ENCODE measurements around the gene SERPINI1.
"Not testable (repeated sequence)": the region's sequence is repeated elsewhere in the genome, so short reads cannot be mapped to it uniquely, and the experiment has no call there.

Gene SERPINI1

DNA sequence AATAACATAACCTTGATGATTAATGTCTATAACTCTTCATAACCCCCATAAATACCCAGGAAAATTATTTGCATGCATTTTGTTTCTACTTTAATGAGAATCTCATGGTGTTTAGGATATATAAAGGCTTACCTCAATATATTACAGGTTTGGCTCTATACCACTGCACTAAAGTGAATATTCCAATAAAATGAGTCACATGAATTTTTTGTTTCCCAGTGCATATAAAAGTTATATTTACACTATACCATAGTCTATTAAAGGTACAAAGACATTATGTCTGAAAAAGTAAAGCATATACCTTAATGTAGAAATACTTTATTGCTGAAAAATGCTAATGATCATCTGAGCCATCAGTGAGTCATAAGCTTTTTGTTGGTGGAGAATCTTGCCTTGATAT is 74.7 kb downstream of the SERPINI1 start:
- DNase-seq = no peak

DNA sequence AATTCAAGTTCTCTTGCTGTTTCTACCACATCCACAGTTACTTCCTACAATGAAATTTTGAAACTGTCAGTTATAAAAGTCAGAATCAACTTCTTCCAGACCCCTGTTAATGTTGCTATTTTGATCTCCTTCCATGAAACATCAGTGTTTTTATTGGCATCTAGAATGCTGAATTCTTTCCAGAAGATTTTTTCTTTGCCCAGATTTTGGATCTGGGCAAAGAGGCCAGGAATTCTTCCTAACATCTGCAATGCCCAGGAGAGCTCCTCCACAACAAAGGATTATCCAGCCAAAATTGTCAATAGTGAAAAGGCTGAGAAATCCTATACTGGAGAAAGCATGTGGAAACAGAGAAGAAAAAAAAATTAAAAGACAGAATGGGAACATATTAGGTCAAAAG is 75.5 kb downstream of the SERPINI1 start:
- DNase-seq = no peak

DNA sequence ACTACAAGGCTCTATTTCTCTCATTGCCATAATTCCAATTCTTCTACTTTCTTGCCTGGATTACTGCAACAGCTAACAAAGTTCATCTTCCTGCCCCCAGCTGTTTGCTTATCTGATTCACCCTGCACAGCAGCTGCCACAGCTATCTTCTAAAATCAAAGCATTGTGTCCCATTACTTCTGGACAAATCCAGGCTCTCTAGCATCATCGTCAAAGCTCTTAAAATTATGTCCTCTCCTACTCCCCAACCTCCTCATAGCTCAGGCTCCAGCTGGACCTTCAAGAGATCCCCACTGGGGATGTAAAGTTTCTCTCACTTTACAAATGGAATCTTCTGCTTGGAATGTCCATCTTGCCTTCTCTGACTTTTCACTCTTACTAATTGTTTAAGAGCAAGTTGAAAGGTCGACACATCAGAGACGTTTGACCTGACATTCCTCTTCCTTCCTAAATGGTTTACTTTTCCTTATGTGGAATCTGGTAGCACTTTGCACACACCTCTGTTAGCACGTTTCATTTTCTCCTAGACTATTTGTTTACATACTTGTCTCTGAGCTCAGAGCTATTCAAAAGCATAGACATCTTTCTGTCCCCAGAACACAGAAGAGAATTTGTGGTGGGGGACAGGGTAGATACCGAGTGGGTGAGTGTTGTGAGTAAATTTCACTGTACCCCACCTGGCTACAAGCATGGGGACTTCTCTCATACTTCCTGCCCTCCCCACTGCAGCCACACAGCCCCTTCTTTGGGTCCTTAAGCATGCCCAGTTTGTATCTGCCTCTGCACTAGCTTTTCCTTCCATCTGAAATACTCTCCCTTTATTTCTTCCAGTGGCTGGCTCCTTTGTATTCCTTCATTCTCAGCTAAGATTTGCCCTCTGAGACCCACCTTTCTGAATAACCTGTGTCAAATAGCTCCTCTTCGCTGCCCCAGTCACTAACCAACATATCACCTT is 77.9 kb downstream of the SERPINI1 start:
- no peak for DNase-seq

DNA sequence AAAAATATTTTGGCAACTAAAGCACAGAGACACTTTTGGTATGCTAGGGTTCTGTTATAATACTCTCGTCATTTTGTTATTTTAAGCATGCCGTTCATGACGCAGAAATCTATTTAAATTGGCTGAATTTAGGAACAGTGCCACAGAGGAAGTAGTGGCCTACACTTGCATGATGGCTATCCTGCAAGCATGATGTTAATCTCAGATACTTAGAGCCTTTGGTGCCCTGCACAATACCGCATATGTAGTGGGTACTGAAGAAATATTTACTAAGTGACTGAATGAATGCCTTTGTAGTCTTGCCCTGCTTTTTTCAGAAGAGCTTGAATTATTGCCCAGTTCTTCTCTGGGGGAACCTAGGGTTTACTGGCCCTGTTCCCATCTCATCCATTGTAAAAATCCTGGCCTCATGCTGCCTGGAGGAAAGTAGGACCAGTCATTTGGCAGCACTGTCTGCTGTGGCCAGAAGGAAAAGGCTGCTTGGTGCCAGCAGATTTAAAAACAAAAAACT is 79.0 kb downstream of the SERPINI1 start:
- no peak for DNase-seq

DNA sequence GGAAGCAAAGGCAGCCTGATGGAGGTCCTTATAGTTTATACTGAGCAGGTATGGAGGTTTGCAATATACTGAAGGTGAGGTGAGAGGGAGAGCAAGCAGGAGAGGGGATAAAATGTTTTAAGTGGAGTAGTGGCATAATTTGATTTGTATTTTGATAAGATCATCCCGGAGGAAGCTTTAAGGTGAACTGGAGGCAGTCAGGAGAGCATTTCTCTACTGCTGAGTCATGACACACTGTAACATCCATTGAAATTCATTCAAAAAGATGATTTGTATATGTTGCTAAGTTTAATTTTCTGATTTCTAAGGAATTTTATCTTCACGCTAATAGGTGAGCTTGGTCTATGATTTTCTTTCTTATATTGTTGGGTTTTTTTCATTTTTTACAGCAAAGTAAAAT is 81.4 kb downstream of the SERPINI1 start:
- DNase-seq = no peak

DNA sequence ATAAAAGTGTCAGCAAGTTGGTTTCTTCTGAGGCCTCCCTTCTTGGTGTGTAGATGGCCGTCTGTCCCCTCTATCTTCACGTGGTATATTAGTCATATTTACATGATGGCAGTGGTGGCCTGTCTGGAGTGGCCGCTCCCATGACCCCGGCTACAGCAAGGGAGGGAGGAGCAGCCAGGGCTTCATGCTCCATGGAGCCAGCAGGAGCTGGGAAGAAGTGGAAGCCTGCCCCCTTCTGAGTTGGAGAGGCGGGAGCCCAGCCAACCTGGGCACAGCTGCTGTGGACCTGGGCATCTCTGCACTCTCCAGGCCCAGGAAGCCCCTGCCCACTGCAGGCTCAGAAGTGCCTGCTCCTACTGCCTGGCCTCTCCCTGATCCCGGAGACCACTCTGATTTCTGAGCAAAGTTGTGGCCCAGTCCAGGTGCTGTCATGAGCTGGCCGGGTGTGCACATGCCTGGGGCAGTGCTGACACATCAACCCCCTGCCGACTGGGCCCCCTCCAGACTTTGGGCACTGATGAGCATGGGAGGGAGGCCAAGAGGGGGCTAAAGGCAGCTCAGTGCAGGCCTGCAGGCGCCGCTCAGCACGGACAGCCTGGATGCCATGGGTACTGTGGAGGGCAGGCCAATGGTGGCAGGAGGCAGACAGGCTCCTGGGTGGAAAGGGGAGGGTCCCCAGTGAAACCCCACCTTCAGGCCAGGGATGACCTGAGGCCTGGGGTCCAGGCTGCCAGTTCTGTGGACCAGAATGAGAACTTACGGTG is 84.8 kb downstream of the SERPINI1 start:
- no peak for DNase-seq

DNA sequence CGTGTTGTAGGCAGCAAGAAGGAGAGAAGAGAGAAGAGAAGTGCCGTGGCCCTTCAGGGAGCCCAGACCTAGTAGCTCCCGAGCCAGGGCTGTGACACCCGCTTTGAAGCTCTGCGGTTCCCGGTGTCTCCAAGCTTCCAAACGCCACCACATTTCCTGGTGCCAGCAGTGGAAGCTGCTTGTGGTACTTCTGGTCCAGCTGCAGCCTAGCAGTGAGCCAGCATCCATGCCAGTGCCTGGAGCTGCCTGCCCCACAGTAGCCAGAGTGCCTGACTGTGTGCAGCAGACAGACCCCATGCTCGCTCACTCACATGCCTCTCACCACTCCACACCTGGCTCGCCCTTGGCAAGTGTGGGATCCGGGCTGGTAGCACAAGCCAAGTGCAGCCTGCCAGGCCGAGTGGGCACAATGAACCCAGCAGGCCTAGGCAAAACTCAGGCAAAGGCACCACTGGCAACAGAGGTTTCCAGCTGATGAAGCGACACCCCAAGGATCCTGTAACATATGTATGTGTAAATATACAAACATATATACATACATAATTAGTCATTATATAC is 85.8 kb downstream of the SERPINI1 start:
- no peak for DNase-seq

DNA sequence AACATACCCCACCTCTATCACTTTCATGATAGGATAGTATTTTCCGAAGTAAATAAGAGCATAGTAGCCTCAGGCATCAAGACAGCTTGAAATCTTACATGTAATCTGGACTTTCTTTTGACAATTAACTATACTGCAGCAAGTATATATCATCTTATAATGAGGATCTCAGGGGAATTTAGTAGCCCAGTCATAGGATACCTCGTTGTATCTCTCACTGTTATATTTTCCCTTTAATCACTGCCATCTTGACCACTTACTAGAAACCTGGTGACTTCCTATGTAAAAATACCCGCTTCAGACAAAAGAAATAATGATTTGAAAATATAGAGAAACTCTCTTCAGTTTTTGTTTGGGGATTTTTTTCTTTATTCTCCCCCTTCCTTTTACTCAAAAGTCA is 88.2 kb downstream of the SERPINI1 start:
- no peak for DNase-seq

DNA sequence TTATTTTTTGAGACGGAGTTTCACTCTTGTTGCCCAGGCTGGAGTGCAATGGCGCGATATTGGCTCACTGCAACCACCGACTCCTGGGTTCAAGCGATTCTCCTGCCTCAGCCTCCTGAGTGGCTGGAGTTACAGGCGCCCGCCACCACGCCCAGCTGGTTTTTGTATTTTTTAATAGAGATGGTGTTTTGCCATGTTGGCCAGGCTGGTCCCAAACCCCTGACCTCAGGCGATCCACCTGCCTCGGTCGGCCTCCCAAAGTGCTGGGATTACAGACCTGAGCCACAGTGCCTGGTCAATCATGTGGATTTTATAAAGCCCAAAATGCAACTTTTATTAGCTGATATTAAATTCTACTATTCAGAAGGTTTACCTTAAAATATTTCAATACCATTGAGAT is 92.1 kb downstream of the SERPINI1 start:
- not testable (repeated sequence) for DNase-seq

DNA sequence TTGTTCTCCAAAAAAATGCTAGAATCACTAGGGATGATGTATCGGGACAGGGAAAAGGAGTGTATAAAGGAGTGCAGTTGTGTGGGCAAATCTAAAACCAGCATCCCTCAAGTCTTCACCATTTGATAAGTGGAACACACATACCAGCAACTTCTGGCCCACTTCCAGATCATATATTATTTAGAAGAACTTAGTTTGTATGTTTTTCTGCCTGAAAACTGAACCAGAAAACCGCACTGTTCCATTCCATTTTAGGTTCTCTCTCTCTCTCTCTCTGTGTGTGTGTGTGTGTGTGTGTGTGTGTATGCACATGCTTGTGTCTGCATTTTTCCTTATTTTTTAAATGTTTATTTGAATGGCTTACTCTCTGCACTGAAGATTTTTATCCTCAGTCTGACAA is 93.5 kb downstream of the SERPINI1 start:
- no peak for DNase-seq

DNA sequence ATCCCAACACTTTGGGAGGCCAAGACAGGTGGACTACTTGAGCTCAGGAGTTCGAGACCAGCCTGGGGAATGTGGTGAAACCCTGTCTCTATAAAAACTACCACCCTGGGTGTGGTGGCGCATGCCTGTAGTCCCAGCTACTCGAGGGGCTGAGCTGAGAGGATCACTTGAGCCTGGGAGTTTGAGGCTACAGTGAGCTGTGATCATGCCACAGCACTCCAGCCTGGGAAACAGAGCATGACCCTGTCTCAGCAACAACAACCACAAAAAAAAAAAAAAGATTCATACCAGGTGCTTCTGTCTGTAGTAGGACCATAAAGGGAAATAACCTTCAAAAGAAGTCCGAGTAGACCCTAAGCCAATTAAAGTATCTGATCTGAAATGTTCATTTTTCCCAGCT is 94.5 kb downstream of the SERPINI1 start:
- DNase-seq = no peak

DNA sequence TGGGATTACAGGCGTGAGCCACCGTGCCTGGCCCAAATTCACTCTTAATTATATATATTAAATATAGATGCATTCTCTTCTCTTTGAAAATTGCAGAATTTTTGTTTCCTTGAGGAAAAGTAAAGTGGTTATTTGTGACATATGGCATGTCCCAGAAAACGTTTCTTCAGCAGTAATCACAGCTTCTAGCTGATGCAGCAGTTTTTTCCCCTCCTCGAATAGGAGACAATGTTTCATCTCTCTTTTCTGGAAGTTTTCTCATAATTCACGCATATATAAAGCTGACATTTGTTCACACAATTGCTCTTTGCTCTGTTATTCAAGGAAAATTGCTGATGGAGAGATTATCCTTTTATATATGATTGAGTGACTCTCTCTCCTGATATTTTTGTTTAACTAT is 99.8 kb downstream of the SERPINI1 start:
- DNase-seq = no peak

DNA sequence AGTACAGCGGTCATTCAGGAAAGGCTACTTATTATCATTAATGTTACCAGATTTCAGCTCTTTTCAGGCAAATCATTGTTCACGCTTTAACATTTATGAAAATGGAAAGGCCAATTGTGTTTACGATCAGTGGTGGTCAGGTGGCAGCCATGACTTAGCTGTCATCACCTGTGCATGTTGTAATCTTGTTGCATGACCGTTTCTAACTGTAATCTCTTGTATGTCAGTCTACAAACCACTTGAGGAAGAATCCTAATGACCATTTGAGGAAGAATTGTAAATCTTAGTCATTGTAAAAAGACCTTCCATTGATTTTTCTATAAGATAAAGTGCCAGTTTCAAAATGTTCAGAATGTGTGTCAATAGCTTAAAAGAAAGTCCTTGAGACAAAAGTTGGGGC is 100.4 kb downstream of the SERPINI1 start:
- DNase-seq = no peak

DNA sequence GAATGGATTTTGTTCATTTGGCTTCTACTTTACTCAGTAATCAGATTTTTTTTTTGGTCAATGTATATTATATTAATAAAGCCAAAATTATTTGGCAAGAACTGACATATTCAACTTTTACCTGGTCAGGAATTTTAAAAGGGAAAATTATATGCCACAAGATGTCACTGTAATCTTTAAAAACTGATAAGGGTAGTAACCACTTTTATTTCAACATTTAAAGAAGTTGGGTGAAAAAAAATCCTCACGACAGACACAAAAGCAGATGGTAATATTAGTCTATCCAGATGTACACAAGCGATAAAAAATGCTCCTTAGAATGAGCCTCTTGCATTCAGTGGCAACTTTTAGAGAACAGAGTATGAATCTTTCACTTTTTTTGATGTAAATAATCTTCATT is 101.9 kb downstream of the SERPINI1 start:
- no peak for DNase-seq

DNA sequence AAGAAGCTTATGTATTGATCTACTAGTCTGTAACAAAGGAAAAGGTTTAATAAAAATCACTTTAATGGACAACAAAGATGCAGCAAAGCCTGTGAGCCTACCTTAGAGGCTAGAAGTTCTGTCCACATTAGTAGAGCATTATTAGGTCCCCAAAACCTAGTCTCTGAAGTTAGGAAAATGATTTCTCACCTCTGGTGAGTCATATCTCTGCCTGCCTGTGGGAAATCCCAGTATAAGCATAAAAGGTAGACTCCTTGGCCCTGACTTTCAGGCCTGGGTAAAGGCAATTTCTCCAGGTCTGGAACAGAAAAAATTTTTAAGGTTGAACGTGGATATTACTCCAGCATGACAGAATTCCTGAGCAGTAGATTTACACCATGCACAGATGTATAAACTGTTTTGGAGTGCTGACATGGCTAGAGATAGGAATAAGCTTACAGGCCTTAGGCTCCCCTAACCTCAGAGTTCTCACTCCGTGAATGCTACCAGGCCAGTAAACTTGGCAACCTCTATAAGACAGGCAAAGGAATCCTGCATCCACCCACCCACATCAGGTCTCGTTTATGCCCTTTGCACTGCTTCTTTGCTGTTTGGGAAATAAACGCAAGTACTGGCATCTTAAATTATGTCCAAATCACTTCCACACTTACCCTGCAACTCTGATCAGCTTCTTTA is 104.1 kb downstream of the SERPINI1 start:
- no peak for DNase-seq

DNA sequence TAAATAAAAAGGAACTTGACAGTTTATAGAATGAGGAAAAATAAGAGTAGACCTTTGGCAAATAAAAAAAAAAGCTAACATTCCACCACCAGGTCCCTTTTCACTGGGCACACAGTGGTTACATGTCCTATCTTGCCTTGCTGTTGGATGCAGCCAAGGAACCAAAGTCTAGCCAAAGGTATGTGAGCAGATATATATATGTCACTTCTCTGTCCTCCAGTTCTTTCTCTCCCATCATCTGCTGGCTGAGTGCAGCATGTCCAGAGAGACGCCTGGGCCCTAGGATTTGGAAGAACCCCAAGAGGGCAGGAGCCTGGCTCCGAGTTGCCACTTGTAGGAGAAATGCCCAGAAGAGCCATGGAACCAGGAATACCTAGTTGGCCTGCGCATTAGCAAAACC is 104.7 kb downstream of the SERPINI1 start:
- DNase-seq = no peak

DNA sequence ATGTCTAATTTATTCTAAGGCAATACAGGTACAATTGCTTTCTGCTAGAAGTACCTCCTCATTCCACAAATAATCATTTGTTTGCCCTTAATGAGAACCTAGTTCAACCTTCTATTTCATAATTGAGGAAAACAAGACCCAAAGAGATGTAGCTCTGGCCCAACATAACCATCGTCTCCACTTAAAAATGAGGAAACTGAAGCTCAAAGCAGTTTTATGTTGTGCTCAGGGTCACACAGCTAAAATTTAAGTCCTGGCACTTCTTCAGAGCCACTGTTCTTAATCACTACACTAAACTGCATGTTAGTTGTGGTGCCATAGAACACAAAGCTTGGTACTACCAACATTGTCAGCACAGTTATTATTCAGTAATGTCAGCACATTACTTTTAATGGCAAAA is 108.0 kb downstream of the SERPINI1 start:
- DNase-seq = no peak

DNA sequence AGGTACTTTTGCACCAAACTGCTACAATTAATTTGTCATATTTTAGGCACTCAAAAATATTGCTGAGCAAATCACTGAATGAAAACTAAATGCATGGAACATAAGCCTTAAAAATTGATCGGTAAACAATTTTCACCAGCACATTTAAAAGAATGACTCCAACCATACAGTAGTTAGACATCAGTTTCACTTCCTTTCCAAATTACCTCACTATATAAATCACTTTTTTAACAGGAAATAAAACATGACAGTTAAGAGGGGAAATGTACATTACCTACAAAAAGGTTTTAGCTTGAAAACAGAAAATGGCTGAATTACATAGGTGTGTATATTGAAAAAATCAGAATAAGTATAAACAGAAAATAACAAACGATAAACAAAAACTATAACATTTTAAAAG is 108.4 kb downstream of the SERPINI1 start:
- DNase-seq = peak in 1 of 5 experiments; percentile 13

DNA sequence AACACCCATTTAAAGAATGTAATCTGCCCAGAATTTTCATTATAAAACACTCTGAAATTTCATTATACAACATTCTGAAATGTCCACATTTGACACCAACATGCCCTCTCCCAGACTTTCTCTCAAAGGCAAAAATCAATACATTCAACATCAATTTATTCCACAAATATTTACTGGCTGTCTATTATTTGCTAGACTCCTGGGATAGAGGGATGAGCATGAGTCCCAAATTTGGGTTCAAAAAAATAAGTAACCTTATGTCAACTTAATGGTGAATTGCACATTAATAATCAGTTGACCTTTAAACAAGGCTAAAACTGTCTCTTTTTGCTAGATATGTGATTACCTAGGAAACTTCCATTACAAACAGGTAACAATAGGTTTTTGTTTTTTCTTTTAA is 109.0 kb downstream of the SERPINI1 start:
- DNase-seq = no peak

DNA sequence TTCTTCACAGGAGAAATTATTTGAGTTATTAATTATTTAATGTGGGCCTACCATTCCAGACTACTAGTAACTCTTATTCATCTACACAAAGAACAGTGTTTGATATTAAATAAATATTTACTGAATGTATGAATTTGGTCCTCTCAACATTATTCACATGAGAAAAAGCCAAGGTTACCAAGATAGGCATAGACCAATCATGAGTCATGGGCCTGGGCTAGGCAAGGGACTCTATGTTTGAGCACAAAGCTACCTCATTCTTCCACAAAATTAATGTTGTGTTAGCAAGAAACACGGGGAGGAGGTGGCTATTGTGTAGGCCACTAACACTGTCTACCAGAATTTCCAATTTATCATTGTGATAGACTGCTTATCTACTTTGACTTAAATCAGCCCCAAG is 115.7 kb downstream of the SERPINI1 start:
- no peak for DNase-seq

DNA sequence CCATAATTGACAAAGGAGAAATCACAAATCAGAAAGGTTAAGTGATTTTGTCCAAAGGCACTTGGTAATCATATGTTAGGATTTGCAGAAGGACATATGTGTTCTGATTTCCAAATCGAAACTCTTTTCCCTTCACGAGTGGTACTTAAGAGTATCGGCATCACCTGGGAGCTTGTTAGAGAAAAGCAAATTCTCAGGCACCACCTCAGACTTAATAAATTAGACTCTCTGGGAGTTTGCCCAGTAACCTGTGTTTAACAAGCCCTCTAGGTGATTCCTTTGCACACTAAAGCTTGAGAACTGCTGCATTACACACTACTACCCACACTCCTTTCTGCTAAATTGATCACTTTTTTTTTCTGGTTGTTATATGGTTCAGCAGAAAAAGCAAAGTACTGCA is 116.2 kb downstream of the SERPINI1 start:
- no peak for DNase-seq

DNA sequence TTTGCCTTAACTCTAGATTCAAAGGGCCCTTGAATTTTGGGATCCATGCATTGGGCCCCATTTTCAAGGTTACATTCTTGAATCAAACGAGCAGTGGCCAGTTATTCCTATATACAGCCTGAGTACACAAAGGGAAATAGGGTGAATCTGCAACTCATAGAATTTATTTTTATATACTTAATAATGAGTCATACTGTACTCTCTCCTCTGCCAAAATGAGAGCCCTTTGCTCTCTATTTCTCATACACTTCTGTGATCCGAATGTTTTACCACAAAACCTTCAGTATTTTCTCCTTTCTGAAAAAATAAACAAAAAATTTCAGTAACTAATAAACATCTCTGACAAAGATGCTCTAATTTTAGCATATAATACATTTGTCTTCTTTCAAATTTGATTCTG is 116.7 kb downstream of the SERPINI1 start:
- no peak for DNase-seq

DNA sequence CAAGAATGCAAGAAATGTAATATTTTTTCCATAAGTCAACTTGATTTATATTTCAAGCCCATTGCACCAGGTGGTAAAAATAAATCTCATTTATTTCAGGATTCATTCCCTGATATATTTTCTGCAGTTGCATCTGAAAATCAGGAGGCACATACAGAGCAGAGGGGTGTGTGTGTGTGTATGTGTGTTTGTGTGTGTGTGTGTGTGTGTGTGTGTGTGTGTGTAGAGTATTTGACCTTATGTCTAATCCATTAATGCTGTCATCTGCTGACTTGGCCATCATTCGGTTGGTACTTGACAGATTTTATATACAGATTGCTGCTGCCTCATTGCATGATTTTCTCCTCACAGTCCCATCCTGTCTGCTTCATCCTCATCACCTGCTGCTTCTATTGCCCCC is 118.5 kb downstream of the SERPINI1 start:
- DNase-seq = no peak

All from T-helper 2 cell (primary cell).